HepG2 (cell line): ENCODE results near the gene CIAO2B. TPM values are rescaled to one million over a fixed set of nuclear protein-coding genes. Genes with fewer than 3 reads are reported as not detected.
A peak's percentile ranks its signal among the peaks of the same experiment; 100 is the strongest.

Source experiments
- CHCHD3 ChIP-seq: sonication (generic); formaldehyde crosslinking; IDR thresholded peaks from 2 replicates; pipeline ENCODE4 v1.8.0; 2022; ENCODE audit warnings: mild to moderate bottlenecking, missing genetic modification reagents, moderate library complexity
- JDP2 ChIP-seq: sonication (generic); formaldehyde crosslinking; IDR thresholded peaks from 2 replicates; pipeline ENCODE4 v1.8.1; 2022; ENCODE audit warnings: missing genetic modification reagents, borderline replicate concordance
- MAZ ChIP-seq, 2 experiments: sonication (generic) in 1 of 2; formaldehyde crosslinking in 1 of 2; IDR thresholded peaks; 2 replicates each; pipeline versions ENCODE4 v1.5.0 to v1.6.1; 2012 to 2020; ENCODE audit warnings: low read depth in 2 of 2, mild to moderate bottlenecking in 2 of 2, borderline replicate concordance in 1 of 2, improper control_type of control experiment in 1 of 2, low read length in 1 of 2, missing genetic modification reagents in 1 of 2, moderate library complexity in 1 of 2
- TRIM22 ChIP-seq: fragments of 450-650 bp; IDR thresholded peaks from 2 replicates; pipeline ENCODE4 v1.6.1; 2017
- ZBTB14 ChIP-seq: sonication (generic); formaldehyde crosslinking; IDR thresholded peaks from 2 replicates; pipeline ENCODE4 v1.4.0; 2020; ENCODE audit warnings: missing genetic modification reagents
- ZBTB26 ChIP-seq: IDR thresholded peaks from 2 replicates; pipeline ENCODE4 v1.6.1; 2016; ENCODE audit warnings: missing compliant biosample characterization, missing genetic modification reagents, borderline replicate concordance
- ZC3H13 ChIP-seq: sonication (generic); formaldehyde crosslinking; IDR thresholded peaks from 2 replicates; pipeline ENCODE4 v1.8.1; 2023; ENCODE audit warnings: mild to moderate bottlenecking, missing genetic modification reagents, moderate library complexity
- ZIK1 ChIP-seq: sonication (generic); formaldehyde crosslinking; IDR thresholded peaks from 2 replicates; pipeline ENCODE4 v1.5.0; 2020; ENCODE audit warnings: mild to moderate bottlenecking, low read depth, missing genetic modification reagents, borderline replicate concordance
- ZMAT3 ChIP-seq: sonication (generic); formaldehyde crosslinking; conservative IDR thresholded peaks from 2 replicates; pipeline ENCODE4 v1.7.0; 2021; ENCODE audit warnings: missing genetic modification reagents
- ZNF296 ChIP-seq: sonication (generic); formaldehyde crosslinking; conservative IDR thresholded peaks from 2 replicates; pipeline ENCODE4 v1.5.0; 2020; ENCODE audit warnings: mild to moderate bottlenecking, missing genetic modification reagents
- ZNF430 ChIP-seq: sonication (generic); formaldehyde crosslinking; IDR thresholded peaks from 2 replicates; pipeline ENCODE4 v1.9.0; 2021; ENCODE audit warnings: mild to moderate bottlenecking, missing genetic modification reagents
- ZNF460 ChIP-seq: sonication (generic); formaldehyde crosslinking; IDR thresholded peaks from 2 replicates; pipeline ENCODE4 v1.5.1; 2020; ENCODE audit warnings: missing genetic modification reagents, mild to moderate bottlenecking, borderline replicate concordance
- ZNF510 ChIP-seq: sonication (generic); formaldehyde crosslinking; IDR thresholded peaks from 2 replicates; pipeline ENCODE4 v1.4.0; 2020; ENCODE audit warnings: low read depth, mild to moderate bottlenecking, missing genetic modification reagents
- ZNF546 ChIP-seq: sonication (generic); formaldehyde crosslinking; conservative IDR thresholded peaks from 2 replicates; pipeline ENCODE4 v1.8.1; 2023; ENCODE audit warnings: mild to moderate bottlenecking, missing genetic modification reagents
- ZNF776 ChIP-seq: sonication (generic); formaldehyde crosslinking; IDR thresholded peaks from 2 replicates; pipeline ENCODE4 v1.4.0; 2020; ENCODE audit warnings: mild to moderate bottlenecking, missing genetic modification reagents
- polyA plus RNA-seq, 8 experiments: library from polyadenylated mRNA; depleted of rRNA in 3 of 8; stranded (reverse) in 7 of 8; unstranded in 1 of 8; fragments of >200 nt; fragmentation: Illumina TruSeq in 4 of 8; extraction: Trizol in 4 of 8; gene quantifications; 2 replicates each; pipeline versions ENCODE4 v1.2.1 to v1.2.3, GENCODE V29; 2011 to 2016; ENCODE audit warnings: low read depth in 4 of 8, missing spikeins in 1 of 8, mixed read lengths in 1 of 8; ENCODE audit not compliant: insufficient read depth in 1 of 8
- total RNA-seq, 5 experiments: library from RNA; depleted of rRNA; stranded (reverse); fragments of >200 nt; fragmentation: Illumina TruSeq; extraction: Trizol; gene quantifications; 2 replicates each; pipeline ENCODE4 v1.2.3, GENCODE V29; 2016; ENCODE audit warnings: low read depth in 1 of 5
- TF ChIP-seq, protein P1 (sequence below), 2 experiments: sonication (generic) in 1 of 2; formaldehyde crosslinking in 1 of 2; IDR thresholded peaks; 2 replicates each; pipeline versions ENCODE4 v1.4.0 to v1.6.1; 2016 to 2020; ENCODE audit warnings: borderline replicate concordance in 1 of 2, low read depth in 1 of 2, mild to moderate bottlenecking in 1 of 2, missing genetic modification reagents in 1 of 2
- TF ChIP-seq, protein P2 (sequence below): sonication (generic); formaldehyde crosslinking; IDR thresholded peaks from 2 replicates; pipeline ENCODE4 v1.4.0; 2020; ENCODE audit warnings: missing genetic modification reagents

The CIAO2B gene
- total and polyA plus RNA-seq, 2 of the 13 experiments (the other 11 are each of a cell fraction or from before 2014, with no cell fraction given): 157 to 293 TPM

GRCh38 chr16:66934138-66934838 lies at the start of gene CIAO2B (continued):
- TF ChIP-seq CHCHD3 (CRISPR knock-in tag) (peak; percentile 59; the same call in 1 of the 2 replicates), ZNF510 (CRISPR knock-in tag) (peak; percentile 86; the same call in 1 of the 2 replicates), MAZ (IDR thresholded peaks at IDR 0.05; ENCODE audit: borderline replicate concordance, low read depth, low read length) (no peak), MAZ (CRISPR knock-in tag; IDR thresholded peaks at IDR 0.05; ENCODE audit: low read depth) (peak; percentile 65), ZNF546 (CRISPR knock-in tag) (peak; percentile 95; the same call in 1 of the 2 replicates), ZC3H13 (CRISPR knock-in tag) (peak; percentile 89), ZNF460 (CRISPR knock-in tag) (no peak; the same call in 1 of the 2 replicates), ZNF296 (no peak; the same call in none of the 2 replicates), ZMAT3 (CRISPR knock-in tag) (peak; percentile 97), ZNF430 (peak; percentile 97), ZNF776 (CRISPR knock-in tag) (peak; percentile 96), ZBTB26 (CRISPR knock-in tag) (peak; percentile 52), JDP2 (CRISPR knock-in tag) (no peak), ZBTB14 (CRISPR knock-in tag) (peak; percentile 70), ZIK1 (CRISPR knock-in tag) (peak; percentile 95), TRIM22 (no peak)
- TF ChIP-seq, protein P1, sequence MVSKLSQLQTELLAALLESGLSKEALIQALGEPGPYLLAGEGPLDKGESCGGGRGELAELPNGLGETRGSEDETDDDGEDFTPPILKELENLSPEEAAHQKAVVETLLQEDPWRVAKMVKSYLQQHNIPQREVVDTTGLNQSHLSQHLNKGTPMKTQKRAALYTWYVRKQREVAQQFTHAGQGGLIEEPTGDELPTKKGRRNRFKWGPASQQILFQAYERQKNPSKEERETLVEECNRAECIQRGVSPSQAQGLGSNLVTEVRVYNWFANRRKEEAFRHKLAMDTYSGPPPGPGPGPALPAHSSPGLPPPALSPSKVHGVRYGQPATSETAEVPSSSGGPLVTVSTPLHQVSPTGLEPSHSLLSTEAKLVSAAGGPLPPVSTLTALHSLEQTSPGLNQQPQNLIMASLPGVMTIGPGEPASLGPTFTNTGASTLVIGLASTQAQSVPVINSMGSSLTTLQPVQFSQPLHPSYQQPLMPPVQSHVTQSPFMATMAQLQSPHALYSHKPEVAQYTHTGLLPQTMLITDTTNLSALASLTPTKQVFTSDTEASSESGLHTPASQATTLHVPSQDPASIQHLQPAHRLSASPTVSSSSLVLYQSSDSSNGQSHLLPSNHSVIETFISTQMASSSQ (IDR thresholded peaks at IDR 0.05; ENCODE audit: low read depth): no peak
- TF ChIP-seq, protein P1 (CRISPR knock-in tag; IDR thresholded peaks at IDR 0.05; ENCODE audit: borderline replicate concordance): peak; percentile 80; the same call in 1 of the 2 replicates
- TF ChIP-seq, protein P2, sequence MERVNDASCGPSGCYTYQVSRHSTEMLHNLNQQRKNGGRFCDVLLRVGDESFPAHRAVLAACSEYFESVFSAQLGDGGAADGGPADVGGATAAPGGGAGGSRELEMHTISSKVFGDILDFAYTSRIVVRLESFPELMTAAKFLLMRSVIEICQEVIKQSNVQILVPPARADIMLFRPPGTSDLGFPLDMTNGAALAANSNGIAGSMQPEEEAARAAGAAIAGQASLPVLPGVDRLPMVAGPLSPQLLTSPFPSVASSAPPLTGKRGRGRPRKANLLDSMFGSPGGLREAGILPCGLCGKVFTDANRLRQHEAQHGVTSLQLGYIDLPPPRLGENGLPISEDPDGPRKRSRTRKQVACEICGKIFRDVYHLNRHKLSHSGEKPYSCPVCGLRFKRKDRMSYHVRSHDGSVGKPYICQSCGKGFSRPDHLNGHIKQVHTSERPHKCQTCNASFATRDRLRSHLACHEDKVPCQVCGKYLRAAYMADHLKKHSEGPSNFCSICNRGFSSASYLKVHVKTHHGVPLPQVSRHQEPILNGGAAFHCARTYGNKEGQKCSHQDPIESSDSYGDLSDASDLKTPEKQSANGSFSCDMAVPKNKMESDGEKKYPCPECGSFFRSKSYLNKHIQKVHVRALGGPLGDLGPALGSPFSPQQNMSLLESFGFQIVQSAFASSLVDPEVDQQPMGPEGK: peak; percentile 57; the same call in 1 of the 2 replicates
